Activated CD8-positive, alpha-beta T cell treated with anti-CD3 and anti-CD28 coated beads, Interleukin-2, amount 10 ng/mL, durations not matched to agents 7 days and 5 days (primary cell): ENCODE data around the gene LEFTY2. TPM values are rescaled to one million over a fixed set of nuclear protein-coding genes. Genes with fewer than 3 reads are reported as not detected.

Source experiments
- ATAC-seq: fragments of 150-1000 bp; cut with Tn5 transposase; one replicate; pipeline ENCODE4 v1.10.0; 2021; ENCODE audit warnings: moderate library complexity
- CTCF ChIA-PET: fragments of 350-600 bp; sonication (Branson Sonifier 250); formaldehyde crosslinking; loops from one replicate; lab custom pipeline; 2021; ENCODE audit warnings: antibody characterized with exemption; lab: Charles Lee
- POLR2A ChIA-PET: fragments of 350-600 bp; sonication (Branson Sonifier 250); formaldehyde crosslinking; loops from one replicate; lab custom pipeline; 2021; ENCODE audit warnings: antibody characterized with exemption; lab: Charles Lee
- DNase-seq: peaks from one replicate; pipeline ENCODE4 v3.0.0-alpha.2; 2020
- H3K27ac Mint-ChIP-seq: one replicate; pipeline ENCODE4 v1.8.0; 2021; ENCODE audit warnings: mild to moderate bottlenecking, mixed read lengths
- H3K27me3 Mint-ChIP-seq: one replicate; pipeline ENCODE4 v1.8.0; 2021; ENCODE audit warnings: low read depth, mixed read lengths
- H3K36me3 Mint-ChIP-seq: one replicate; pipeline ENCODE4 v1.8.0; 2021; ENCODE audit warnings: low read depth, mixed read lengths
- H3K4me1 Mint-ChIP-seq: one replicate; pipeline ENCODE4 v1.8.0; 2021; ENCODE audit warnings: low read depth, mixed read lengths
- H3K4me3 Mint-ChIP-seq: one replicate; pipeline ENCODE4 v1.8.0; 2021; ENCODE audit warnings: mild to moderate bottlenecking, mixed read lengths
- H3K9me3 Mint-ChIP-seq: one replicate; pipeline ENCODE4 v1.8.0; 2022; ENCODE audit warnings: mixed read lengths; ENCODE audit not compliant: insufficient read depth
- total RNA-seq, 2 experiments: library from RNA; stranded (reverse); gene quantifications; one replicate each; pipeline ENCODE4 v1.2.3, GENCODE V29; 2021

The LEFTY2 gene
- total RNA-seq, 2 experiments from 2014 or later, result not detected

- ChIA-PET CTCF (interaction anchor here (1.3 kb wide), 1 partner anchor 8 kb away, joined by 4 read pairs; no protein-coding TSS in a partner anchor), POLR2A (interaction anchor here (1.0 to 1.6 kb wide), 2 partner anchors 46 to 48 kb away, joined by 3 to 4 read pairs; partner anchors contain the start of gene TMEM63A)
- H3K4me3 Mint-ChIP-seq, result peak overlapping the region; percentile 7
- no peaks in the 10 kb centered on the region for H3K27me3 Mint-ChIP-seq
- H3K4me1 Mint-ChIP-seq, result peaks cover 34% of the 10 kb centered on the region
- ATAC-seq (no peak), DNase-seq (peak; percentile 61)
- no peaks in the 10 kb centered on the region for H3K9me3 Mint-ChIP-seq
- H3K36me3 Mint-ChIP-seq, result no peaks in the 10 kb centered on the region
- H3K27ac Mint-ChIP-seq, result peak overlapping the region; percentile 83
These were observed 12.5 kb downstream of the LEFTY2 start for GRCh38 chr1:225928186-225929175.

GRCh38 chr1:225926551-225927113, 14.4 kb downstream of the LEFTY2 start:
- ChIA-PET CTCF (interaction anchor here (1.3 to 1.5 kb wide), 2 partner anchors 16 to 36 kb away, joined by 5 read pairs; no protein-coding TSS in a partner anchor), POLR2A (interaction anchor here (0.6 to 1.4 kb wide), 4 partner anchors 11 to 459 kb away, joined by 3 to 6 read pairs (median 4); partner anchors contain the start of genes SDE2 and SRP9)
- Mint-ChIP-seq H3K4me1 (peaks cover 48% of the 10 kb centered on the region), H3K9me3 (no peaks in the 10 kb centered on the region), H3K4me3 (no peak overlapping the region), H3K27me3 (no peaks in the 10 kb centered on the region), H3K27ac (peak overlapping the region; percentile 75), H3K36me3 (peaks cover 11% of the 10 kb centered on the region)
- no peak for DNase-seq
- ATAC-seq, result no peak

GRCh38 chr1:225923692-225924555, 17.1 kb downstream of the LEFTY2 start, which contains the start of gene PYCR2:
Gene PYCR2 (minus strand): TSS chr1:225924250. CDS start chr1:225924110, 140 bp downstream.
- CTCF ChIA-PET, result interaction anchor here (0.6 to 2.2 kb wide), 9 partner anchors 7 to 146 kb away, joined by 3 to 11 read pairs (median 5); partner anchors contain the start of gene SRP9
- H3K36me3 Mint-ChIP-seq, result peaks cover 32% of the 10 kb centered on the region
- H3K27ac Mint-ChIP-seq, result peak within 1 kb of the TSS; percentile 97
- ATAC-seq (peak; percentile 98), DNase-seq (peak; percentile 96)
- H3K4me3 Mint-ChIP-seq, result peak within 1 kb of the TSS; percentile 97
- no peaks in the 10 kb centered on the region for H3K9me3 Mint-ChIP-seq
- no peaks in the 10 kb centered on the region for H3K27me3 Mint-ChIP-seq
- POLR2A ChIA-PET, result interaction anchor here (0.6 to 2.7 kb wide), 19 partner anchors 14 to 496 kb away, joined by 3 to 23 read pairs (median 5); partner anchors contain the start of genes H3-3A, LBR, SDE2 and SRP9
- H3K4me1 Mint-ChIP-seq, result peaks cover 65% of the 10 kb centered on the region

DNA sequence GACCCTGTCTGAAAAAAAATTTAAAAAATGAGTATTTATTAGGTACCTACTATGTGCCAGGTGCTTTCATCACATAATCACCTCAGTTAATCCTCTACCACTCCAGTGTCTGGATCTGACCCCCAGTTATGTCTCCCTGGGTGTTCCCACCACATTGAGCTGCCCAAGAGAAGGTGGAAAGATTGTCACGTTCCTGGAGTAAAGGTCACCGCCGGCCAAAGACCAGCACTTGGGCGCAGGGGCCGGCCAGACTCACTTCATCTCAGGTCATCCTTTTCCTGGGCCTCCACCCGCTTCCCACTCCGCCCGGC, 17.7 kb downstream of the LEFTY2 start:
- ATAC-seq (no peak), DNase-seq (no peak)
- POLR2A ChIA-PET, result interaction anchor here (0.8 to 2.7 kb wide), 15 partner anchors 14 to 455 kb away, joined by 3 to 23 read pairs (median 6); partner anchors contain the start of genes H3-3A, SDE2, SRP9 and TMEM63A
- Mint-ChIP-seq H3K4me1 (peaks cover 59% of the 10 kb centered on the region), H3K27ac (peak overlapping the region; percentile 97), H3K36me3 (peaks cover 36% of the 10 kb centered on the region), H3K4me3 (peak overlapping the region; percentile 97), H3K9me3 (no peaks in the 10 kb centered on the region), H3K27me3 (no peaks in the 10 kb centered on the region)
- CTCF ChIA-PET, result interaction anchor here (0.6 to 2.2 kb wide), 8 partner anchors 8 to 146 kb away, joined by 3 to 11 read pairs (median 6); partner anchors contain the start of gene SRP9

DNA sequence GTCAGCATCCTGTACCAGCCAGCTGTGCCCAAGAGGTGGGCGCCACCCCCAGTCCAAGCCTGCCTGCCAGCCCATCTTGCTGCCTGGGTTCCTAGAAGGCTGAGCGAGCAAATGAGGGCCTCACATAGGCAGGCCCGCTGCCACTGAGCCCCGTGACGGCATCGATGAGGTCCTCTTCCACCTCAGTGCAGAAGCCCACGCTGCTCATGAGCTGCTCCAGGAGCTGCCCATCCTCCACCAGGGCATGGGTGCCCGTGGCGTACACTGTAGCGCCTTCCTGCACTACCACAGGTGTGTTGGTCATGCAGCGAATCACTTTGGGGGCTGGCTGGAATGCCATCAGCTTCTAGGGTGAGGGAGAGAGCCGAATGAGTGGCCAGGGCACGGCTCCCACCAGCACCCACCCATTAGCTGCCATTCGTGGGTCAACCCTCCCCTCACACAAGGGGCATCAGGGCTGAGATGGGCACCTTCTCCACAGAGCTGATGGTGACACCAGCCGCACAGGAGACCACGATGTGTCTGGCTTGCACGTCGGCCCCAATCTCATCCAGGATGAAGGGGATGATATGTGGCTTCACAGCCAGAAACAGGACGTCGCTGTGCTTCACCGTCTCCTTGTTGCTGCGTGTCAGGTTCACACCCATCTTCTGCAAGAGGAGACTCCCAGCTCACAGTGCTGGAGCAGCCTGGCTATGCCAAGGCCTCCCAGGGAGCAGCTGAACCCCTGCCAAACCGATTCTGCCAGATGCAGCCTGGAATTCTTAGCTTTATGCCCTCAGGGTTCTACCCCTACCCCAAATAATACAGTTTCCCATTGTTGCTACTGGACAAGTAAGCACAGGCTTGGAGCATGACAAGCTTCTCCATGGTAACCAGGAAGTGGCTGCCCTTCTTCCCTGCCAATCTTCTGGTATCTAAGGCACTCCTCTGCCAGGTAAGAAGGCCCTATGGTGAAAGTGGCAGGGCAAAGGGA, 19.0 kb downstream of the LEFTY2 start:
- Mint-ChIP-seq H3K4me3 (peak overlapping the region; percentile 97), H3K36me3 (peaks cover 48% of the 10 kb centered on the region), H3K4me1 (peaks cover 52% of the 10 kb centered on the region), H3K27ac (peak overlapping the region; percentile 97), H3K9me3 (no peaks in the 10 kb centered on the region), H3K27me3 (no peaks in the 10 kb centered on the region)
- ChIA-PET POLR2A (interaction anchor here (0.8 to 1.3 kb wide), 3 partner anchors 10 to 454 kb away, joined by 3 to 5 read pairs (median 5); partner anchors contain the start of gene SRP9), CTCF (interaction anchor here (0.7 to 1.5 kb wide), 3 partner anchors 11 to 41 kb away, joined by 3 to 4 read pairs (median 3); no protein-coding TSS in a partner anchor)
- no peak for DNase-seq
- ATAC-seq, result no peak

DNA sequence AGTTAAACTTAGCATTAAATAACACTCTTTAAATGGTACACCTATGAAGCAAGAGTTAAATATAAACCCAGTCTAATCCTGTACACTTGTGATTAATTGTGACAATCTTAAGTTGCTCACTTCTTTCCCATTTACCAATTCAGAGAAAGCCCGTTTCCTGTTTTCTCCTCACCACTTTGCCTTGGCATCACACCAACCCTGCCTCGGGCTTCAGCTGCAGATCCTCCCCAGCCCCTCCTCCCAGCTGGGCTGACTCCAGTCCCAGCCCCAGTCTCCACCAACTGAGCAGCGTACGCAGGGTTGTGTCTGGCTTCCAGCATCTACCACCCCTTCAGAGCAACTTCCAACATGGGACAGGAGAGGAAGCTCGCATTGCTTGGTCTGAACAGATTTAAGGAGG, 21.1 kb downstream of the LEFTY2 start:
- ChIA-PET CTCF (interaction anchor here (0.8 to 1.5 kb wide), 4 partner anchors 8 to 67 kb away, joined by 4 read pairs; no protein-coding TSS in a partner anchor), POLR2A (no interaction called here)
- Mint-ChIP-seq H3K4me3 (no peak overlapping the region), H3K36me3 (peaks cover 55% of the 10 kb centered on the region), H3K9me3 (no peaks in the 10 kb centered on the region), H3K4me1 (peaks cover 43% of the 10 kb centered on the region), H3K27me3 (no peaks in the 10 kb centered on the region), H3K27ac (peak overlapping the region; percentile 78)
- ATAC-seq (no peak), DNase-seq (no peak)

DNA sequence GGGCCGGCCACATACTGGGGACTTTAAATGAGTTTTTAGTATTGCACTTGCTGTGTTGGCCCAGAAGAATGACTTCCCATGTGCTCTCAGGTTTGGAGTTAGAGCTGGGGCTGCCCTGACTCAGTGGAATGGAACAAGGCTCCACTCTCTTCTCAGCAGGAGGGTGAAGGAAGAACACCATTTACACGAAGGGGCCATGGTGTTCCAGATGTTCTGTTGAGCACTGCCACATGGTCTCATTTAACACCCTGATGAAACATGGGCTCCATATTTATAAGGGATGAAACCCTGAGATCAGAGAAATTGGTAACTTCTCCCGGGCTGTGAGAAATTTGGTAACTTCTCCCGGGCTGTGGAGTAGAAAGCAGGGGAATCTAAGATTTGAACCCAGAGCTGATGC, 22.7 kb downstream of the LEFTY2 start:
- H3K27ac Mint-ChIP-seq, result no peak overlapping the region
- POLR2A ChIA-PET, result no interaction called here

GRCh38 chr1:225917536-225917935, 23.5 kb downstream of the LEFTY2 start:
- CTCF ChIA-PET, result no interaction called here
- Mint-ChIP-seq H3K27me3 (no peaks in the 10 kb centered on the region), H3K4me3 (no peak overlapping the region), H3K9me3 (no peaks in the 10 kb centered on the region), H3K27ac (peak overlapping the region; percentile 16), H3K4me1 (peaks cover 32% of the 10 kb centered on the region), H3K36me3 (peaks cover 48% of the 10 kb centered on the region)
- POLR2A ChIA-PET, result no interaction called here
- ATAC-seq (no peak), DNase-seq (no peak)

More for the DNA sequence above, 22.7 kb downstream of the LEFTY2 start:
- Mint-ChIP-seq H3K36me3 (peaks cover 54% of the 10 kb centered on the region), H3K9me3 (no peaks in the 10 kb centered on the region), H3K4me1 (peaks cover 37% of the 10 kb centered on the region), H3K27me3 (no peaks in the 10 kb centered on the region), H3K4me3 (no peak overlapping the region)
- DNase-seq, result no peak
- no peak for ATAC-seq
- CTCF ChIA-PET, result no interaction called here

GRCh38 chr1:225917101-225917500, 23.9 kb downstream of the LEFTY2 start:
- Mint-ChIP-seq H3K4me1 (peaks cover 28% of the 10 kb centered on the region), H3K9me3 (no peaks in the 10 kb centered on the region), H3K27me3 (no peaks in the 10 kb centered on the region), H3K4me3 (no peak overlapping the region), H3K27ac (no peak overlapping the region), H3K36me3 (peaks cover 45% of the 10 kb centered on the region)
- DNase-seq (no peak), ATAC-seq (no peak)
- POLR2A ChIA-PET, result no interaction called here
- CTCF ChIA-PET, result no interaction called here

GRCh38 chr1:225915538-225915991, 25.5 kb downstream of the LEFTY2 start:
- H3K27ac Mint-ChIP-seq, result no peak overlapping the region
- H3K36me3 Mint-ChIP-seq, result peaks cover 36% of the 10 kb centered on the region
- no peaks in the 10 kb centered on the region for H3K27me3 Mint-ChIP-seq
- no peak for DNase-seq
- H3K4me1 Mint-ChIP-seq, result peaks cover 21% of the 10 kb centered on the region
- no peaks in the 10 kb centered on the region for H3K9me3 Mint-ChIP-seq
- POLR2A ChIA-PET, result no interaction called here
- CTCF ChIA-PET, result no interaction called here
- H3K4me3 Mint-ChIP-seq, result no peak overlapping the region
- no peak for ATAC-seq
